SK-N-SH (cell line): Measurements from ENCODE around the gene GPD1L.

Experiments used
- EZH2phosphoT487 ChIP-seq: fragments of 200-600 bp; sonication (generic); IDR thresholded peaks from 2 replicates; pipeline ENCODE4 v1.6.1; 2017; ENCODE audit warnings: low read depth, mixed run types, mild to moderate bottlenecking, antibody characterized with exemption, moderate library complexity, borderline replicate concordance
- GATA2 ChIP-seq: sonication (generic); formaldehyde crosslinking; IDR thresholded peaks from 2 replicates; pipeline ENCODE4 v1.5.0; 2020; ENCODE audit warnings: mild to moderate bottlenecking, missing genetic modification reagents
- PBX3 ChIP-seq: IDR thresholded peaks from 2 replicates; pipeline ENCODE4; 2012
- POLR2AphosphoS5 ChIP-seq: IDR thresholded peaks from 2 replicates; pipeline ENCODE4 v1.6.1; 2012; ENCODE audit warnings: low read depth, low read length
- RAD21 ChIP-seq: IDR thresholded peaks from 2 replicates; pipeline ENCODE4 v1.6.1; 2012; ENCODE audit warnings: mild to moderate bottlenecking, low read length
- RFX5 ChIP-seq: IDR thresholded peaks from 2 replicates; pipeline ENCODE4 v1.6.1; 2012; ENCODE audit warnings: mild to moderate bottlenecking, improper control_type of control experiment, low read length
- SIN3A ChIP-seq: IDR thresholded peaks from 2 replicates; pipeline ENCODE4 v1.6.1; 2012; ENCODE audit warnings: low read depth, mild to moderate bottlenecking, low read length, moderate library complexity, borderline replicate concordance
- SMC3 ChIP-seq: IDR thresholded peaks from 2 replicates; pipeline ENCODE4 v1.6.1; 2012; ENCODE audit warnings: low read depth, low read length, improper control_type of control experiment
- TEAD4 ChIP-seq: IDR thresholded peaks from 2 replicates; pipeline ENCODE4 v1.4.0; 2012; ENCODE audit warnings: mild to moderate bottlenecking, borderline replicate concordance; ENCODE audit not compliant: insufficient read depth
- YY1 ChIP-seq: IDR thresholded peaks from 2 replicates; pipeline ENCODE4 v1.4.0; 2012; ENCODE audit warnings: low read depth, mild to moderate bottlenecking
- TF ChIP-seq, protein P1 (sequence below): fragments of 200-600 bp; sonication (generic); IDR thresholded peaks from 2 replicates; pipeline ENCODE4 v1.6.1; 2017; ENCODE audit warnings: antibody characterized with exemption, mild to moderate bottlenecking, moderate library complexity
- TF ChIP-seq, protein P2 (sequence below): fragments of 150-350 bp; IDR thresholded peaks from 2 replicates; pipeline ENCODE4 v1.6.1; 2017; ENCODE audit warnings: antibody characterized with exemption, low read length, low read depth, borderline replicate concordance

DNA sequence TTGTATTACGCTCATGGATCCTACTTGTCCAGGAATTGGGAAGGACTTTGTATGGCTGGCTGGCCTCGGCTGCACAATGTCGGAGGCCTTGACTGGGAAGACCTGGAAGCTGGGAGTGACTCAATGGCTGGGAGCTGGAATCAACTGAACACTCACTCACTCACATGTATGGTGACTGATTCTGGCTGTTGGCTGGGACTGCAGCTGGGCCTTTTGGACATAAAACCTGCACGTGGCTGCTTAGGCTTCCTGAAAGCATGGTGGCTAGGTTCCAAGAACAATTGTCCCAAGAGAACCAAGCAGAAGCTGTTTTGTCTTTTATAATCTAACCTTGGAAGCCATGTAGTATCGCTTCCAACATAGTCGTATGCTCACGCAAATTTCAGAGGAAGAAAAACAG is 94.1 kb downstream of the GPD1L start:
- TF ChIP-seq, protein P1, sequence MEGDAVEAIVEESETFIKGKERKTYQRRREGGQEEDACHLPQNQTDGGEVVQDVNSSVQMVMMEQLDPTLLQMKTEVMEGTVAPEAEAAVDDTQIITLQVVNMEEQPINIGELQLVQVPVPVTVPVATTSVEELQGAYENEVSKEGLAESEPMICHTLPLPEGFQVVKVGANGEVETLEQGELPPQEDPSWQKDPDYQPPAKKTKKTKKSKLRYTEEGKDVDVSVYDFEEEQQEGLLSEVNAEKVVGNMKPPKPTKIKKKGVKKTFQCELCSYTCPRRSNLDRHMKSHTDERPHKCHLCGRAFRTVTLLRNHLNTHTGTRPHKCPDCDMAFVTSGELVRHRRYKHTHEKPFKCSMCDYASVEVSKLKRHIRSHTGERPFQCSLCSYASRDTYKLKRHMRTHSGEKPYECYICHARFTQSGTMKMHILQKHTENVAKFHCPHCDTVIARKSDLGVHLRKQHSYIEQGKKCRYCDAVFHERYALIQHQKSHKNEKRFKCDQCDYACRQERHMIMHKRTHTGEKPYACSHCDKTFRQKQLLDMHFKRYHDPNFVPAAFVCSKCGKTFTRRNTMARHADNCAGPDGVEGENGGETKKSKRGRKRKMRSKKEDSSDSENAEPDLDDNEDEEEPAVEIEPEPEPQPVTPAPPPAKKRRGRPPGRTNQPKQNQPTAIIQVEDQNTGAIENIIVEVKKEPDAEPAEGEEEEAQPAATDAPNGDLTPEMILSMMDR = no peak
- TF ChIP-seq RFX5 = no peak
- TF ChIP-seq RAD21 = no peak
- no peak for TF ChIP-seq SIN3A
- TF ChIP-seq PBX3 = no peak
- TF ChIP-seq TEAD4 = no peak
- no peak for TF ChIP-seq SMC3
- no peak for TF ChIP-seq POLR2AphosphoS5
- TF ChIP-seq YY1 = no peak
- TF ChIP-seq, protein P2, sequence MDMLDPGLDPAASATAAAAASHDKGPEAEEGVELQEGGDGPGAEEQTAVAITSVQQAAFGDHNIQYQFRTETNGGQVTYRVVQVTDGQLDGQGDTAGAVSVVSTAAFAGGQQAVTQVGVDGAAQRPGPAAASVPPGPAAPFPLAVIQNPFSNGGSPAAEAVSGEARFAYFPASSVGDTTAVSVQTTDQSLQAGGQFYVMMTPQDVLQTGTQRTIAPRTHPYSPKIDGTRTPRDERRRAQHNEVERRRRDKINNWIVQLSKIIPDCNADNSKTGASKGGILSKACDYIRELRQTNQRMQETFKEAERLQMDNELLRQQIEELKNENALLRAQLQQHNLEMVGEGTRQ = no peak
- no peak for TF ChIP-seq EZH2phosphoT487
- TF ChIP-seq GATA2 (CRISPR knock-in tag) = no peak
